Endodermal cell (in vitro differentiated cells): ENCODE results near the gene SNX22. TPM values are rescaled to one million over a fixed set of nuclear protein-coding genes. Genes with fewer than 3 reads are reported as not detected.

Source experiments
- DNase-seq: peaks from one replicate; pipeline ENCODE4 v3.0.0-alpha.2; 2017
- H3K27ac ChIP-seq: 2 replicates; pipeline ENCODE4 v1.5.1; 2013; ENCODE audit warnings: mild to moderate bottlenecking, low read depth, low read length, moderate library complexity
- H3K27me3 ChIP-seq: 2 replicates; pipeline ENCODE4 v1.6.1; 2013; ENCODE audit warnings: mild to moderate bottlenecking, low read length, moderate library complexity; ENCODE audit not compliant: insufficient read depth, control insufficient read depth, poor library complexity, severe bottlenecking
- H3K36me3 ChIP-seq: 2 replicates; pipeline ENCODE4 v1.7.0; 2013; ENCODE audit warnings: mild to moderate bottlenecking, low read length, moderate library complexity; ENCODE audit not compliant: control insufficient read depth, insufficient read depth
- H3K4me1 ChIP-seq: one replicate; pipeline ENCODE4 v1.7.0; 2013; ENCODE audit warnings: low read length; ENCODE audit not compliant: control insufficient read depth, insufficient read depth
- H3K4me3 ChIP-seq: 2 replicates; pipeline ENCODE4 v1.5.1; 2013; ENCODE audit warnings: mild to moderate bottlenecking, low read length, moderate library complexity
- H3K9ac ChIP-seq: 2 replicates; pipeline ENCODE4 v1.6.1; 2013; ENCODE audit warnings: mild to moderate bottlenecking, low read length, moderate library complexity; ENCODE audit not compliant: poor library complexity, severe bottlenecking; ENCODE audit errors: extremely low read depth
- H3K9me3 ChIP-seq: 2 replicates; pipeline ENCODE4 v1.6.1; 2013; ENCODE audit warnings: mild to moderate bottlenecking, low read length, moderate library complexity; ENCODE audit not compliant: control insufficient read depth
- H3K27ac Mint-ChIP-seq: 2 replicates; pipeline ENCODE4 v1.8.0; 2020; ENCODE audit warnings: mixed read lengths
- H3K27me3 Mint-ChIP-seq: 2 replicates; pipeline ENCODE4 v1.8.0; 2021; ENCODE audit warnings: mild to moderate bottlenecking, mixed read lengths; ENCODE audit not compliant: insufficient read depth
- H3K36me3 Mint-ChIP-seq: 2 replicates; pipeline ENCODE4 v1.8.0; 2020; ENCODE audit warnings: low read depth, mixed read lengths
- H3K4me1 Mint-ChIP-seq: 2 replicates; pipeline ENCODE4 v1.8.0; 2020; ENCODE audit warnings: mixed read lengths
- H3K4me3 Mint-ChIP-seq: 2 replicates; pipeline ENCODE4 v1.8.0; 2020; ENCODE audit warnings: mild to moderate bottlenecking, moderate library complexity, mixed read lengths
- H3K9me3 Mint-ChIP-seq: 2 replicates; pipeline ENCODE4 v1.8.0; 2020; ENCODE audit warnings: mild to moderate bottlenecking, mixed read lengths
- total RNA-seq, 2 donors: library from RNA; stranded (reverse); fragmentation: NEBNext Ultra II Directional in 1 of 2; extraction: Animal tissue kit (Norgen Biotek cat#: 25700) in 1 of 2; gene quantifications; 2 replicates in 1 of 2; 3 replicates in 1 of 2; pipeline ENCODE4 v1.2.1, GENCODE V29; 2021
- TF ChIP-seq, protein P1 (sequence below): fragments of 200-600 bp; sonication (generic); conservative IDR thresholded peaks from 2 replicates; pipeline ENCODE4 v1.5.0; 2021; ENCODE audit warnings: antibody characterized with exemption, mild to moderate bottlenecking

Gene SNX22
- total RNA-seq, 2 donors from 2014 or later, result 1.6 to 2.6 TPM

DNA sequence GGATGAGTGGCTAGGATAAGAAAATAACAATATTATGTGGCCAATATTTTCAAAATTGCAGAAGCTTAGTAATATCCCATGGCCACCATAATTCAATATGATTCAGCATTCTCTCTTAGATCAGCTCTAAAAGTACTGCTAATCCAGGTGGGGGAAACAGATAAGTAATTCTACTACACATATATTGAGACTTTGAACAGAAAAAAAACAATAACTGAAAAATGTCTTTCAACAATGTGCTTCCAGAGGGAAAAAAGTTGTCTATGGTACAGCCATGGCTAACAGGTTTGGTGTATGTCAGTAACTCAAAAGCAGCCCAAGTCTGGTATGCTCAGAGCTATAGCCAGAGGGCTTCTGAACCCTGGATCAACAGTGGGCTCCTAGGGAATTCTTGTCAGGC lies 53.7 kb downstream of the SNX22 start:
- no peaks in the 10 kb centered on the region for H3K4me1 ChIP-seq
- H3K27ac ChIP-seq, result no peak overlapping the region
- no peaks in the 10 kb centered on the region for H3K27me3 Mint-ChIP-seq
- no peak overlapping the region for H3K9ac ChIP-seq
- H3K9me3 Mint-ChIP-seq, result no peaks in the 10 kb centered on the region
- H3K4me3 ChIP-seq, result no peak overlapping the region
- no peaks in the 10 kb centered on the region for H3K27me3 ChIP-seq
- no peak overlapping the region for H3K4me3 Mint-ChIP-seq
- DNase-seq, result no peak
- TF ChIP-seq, protein P1, sequence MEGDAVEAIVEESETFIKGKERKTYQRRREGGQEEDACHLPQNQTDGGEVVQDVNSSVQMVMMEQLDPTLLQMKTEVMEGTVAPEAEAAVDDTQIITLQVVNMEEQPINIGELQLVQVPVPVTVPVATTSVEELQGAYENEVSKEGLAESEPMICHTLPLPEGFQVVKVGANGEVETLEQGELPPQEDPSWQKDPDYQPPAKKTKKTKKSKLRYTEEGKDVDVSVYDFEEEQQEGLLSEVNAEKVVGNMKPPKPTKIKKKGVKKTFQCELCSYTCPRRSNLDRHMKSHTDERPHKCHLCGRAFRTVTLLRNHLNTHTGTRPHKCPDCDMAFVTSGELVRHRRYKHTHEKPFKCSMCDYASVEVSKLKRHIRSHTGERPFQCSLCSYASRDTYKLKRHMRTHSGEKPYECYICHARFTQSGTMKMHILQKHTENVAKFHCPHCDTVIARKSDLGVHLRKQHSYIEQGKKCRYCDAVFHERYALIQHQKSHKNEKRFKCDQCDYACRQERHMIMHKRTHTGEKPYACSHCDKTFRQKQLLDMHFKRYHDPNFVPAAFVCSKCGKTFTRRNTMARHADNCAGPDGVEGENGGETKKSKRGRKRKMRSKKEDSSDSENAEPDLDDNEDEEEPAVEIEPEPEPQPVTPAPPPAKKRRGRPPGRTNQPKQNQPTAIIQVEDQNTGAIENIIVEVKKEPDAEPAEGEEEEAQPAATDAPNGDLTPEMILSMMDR, result no peak
- peaks cover 8% of the 10 kb centered on the region for H3K4me1 Mint-ChIP-seq
- H3K36me3 Mint-ChIP-seq, result peaks cover 22% of the 10 kb centered on the region
- H3K27ac Mint-ChIP-seq, result no peak overlapping the region
- H3K36me3 ChIP-seq, result peaks cover 35% of the 10 kb centered on the region
- H3K9me3 ChIP-seq, result no peaks in the 10 kb centered on the region

Other genes starting within 250 kb of the SNX22 start
- gene DAPK2, start 105.2 kb upstream of the SNX22 start, total RNA-seq, result 1 to 10 TPM; 2.4 to 2.6 TPM
- 10 to 100 TPM; 54.6 to 63.2 TPM for gene CIAO2A, start 57.9 kb upstream of the SNX22 start, total RNA-seq
- 10 to 100 TPM; 54.5 to 63.0 TPM for gene SNX1, start 55.7 kb upstream of the SNX22 start, total RNA-seq
- 100 to 1,000 TPM; 551 to 652 TPM for gene PPIB, start 11.3 kb downstream of the SNX22 start, total RNA-seq
- 10 to 100 TPM; 24.5 to 31.4 TPM for gene CSNK1G1, start 204.4 kb downstream of the SNX22 start, total RNA-seq
- 10 to 100 TPM; 28.9 to 78.0 TPM for gene PCLAF, start 229.7 kb downstream of the SNX22 start, total RNA-seq
- 10 to 100 TPM; 26.5 to 29.1 TPM for gene TRIP4, start 236.1 kb downstream of the SNX22 start, total RNA-seq